Activated naive CD8-positive, alpha-beta T cell treated with anti-CD3 and anti-CD28 coated beads, Interleukin-2, amount 10 ng/mL, durations not matched to agents 7 days and 5 days (primary cell): ENCODE results near the gene TBL1XR1. TPM values are rescaled to one million over a fixed set of nuclear protein-coding genes. Genes with fewer than 3 reads are reported as not detected.
"Not testable (repeated sequence)": the region's sequence is repeated elsewhere in the genome, so short reads cannot be mapped to it uniquely, and the experiment has no call there.

Source experiments
- ATAC-seq: fragments of 150-1000 bp; cut with Tn5 transposase; one replicate; pipeline ENCODE4 v1.10.0; 2021; ENCODE audit warnings: low read depth, moderate library complexity
- POLR2A ChIA-PET: fragments of 350-600 bp; sonication (Branson Sonifier 250); formaldehyde crosslinking; loops from one replicate; lab custom pipeline; 2021; ENCODE audit warnings: antibody characterized with exemption; lab: Charles Lee
- DNase-seq: peaks from one replicate; pipeline ENCODE4 v3.0.0; 2021
- H3K27ac Mint-ChIP-seq: one replicate; pipeline ENCODE4 v1.8.0; 2022; ENCODE audit warnings: mild to moderate bottlenecking, mixed read lengths
- H3K27me3 Mint-ChIP-seq: one replicate; pipeline ENCODE4 v1.8.0; 2022; ENCODE audit warnings: mild to moderate bottlenecking, moderate library complexity, mixed read lengths
- H3K36me3 Mint-ChIP-seq: one replicate; pipeline ENCODE4 v1.8.0; 2021; ENCODE audit warnings: mild to moderate bottlenecking, mixed read lengths
- H3K4me1 Mint-ChIP-seq: one replicate; pipeline ENCODE4 v1.8.0; 2021; ENCODE audit warnings: mixed read lengths
- H3K4me3 Mint-ChIP-seq: one replicate; pipeline ENCODE4 v1.8.0; 2022; ENCODE audit warnings: mild to moderate bottlenecking, moderate library complexity, mixed read lengths
- H3K9me3 Mint-ChIP-seq: one replicate; pipeline ENCODE4 v1.8.0; 2021; ENCODE audit warnings: mixed read lengths
- total RNA-seq, 2 experiments: library from RNA; stranded (reverse); gene quantifications; one replicate each; pipeline ENCODE4 v1.2.3, GENCODE V29; 2021

The TBL1XR1 gene
- total RNA-seq, 2 experiments from 2014 or later, result 176 TPM

GRCh38 chr3:177161603-177162002 is 35.7 kb downstream of the TBL1XR1 start:
- H3K36me3 Mint-ChIP-seq, result peaks cover 50% of the 10 kb centered on the region
- DNase-seq, H3K9me3 Mint-ChIP-seq, ATAC-seq, H3K27me3 Mint-ChIP-seq, H3K4me3 Mint-ChIP-seq, H3K27ac Mint-ChIP-seq, POLR2A ChIA-PET: not testable (repeated sequence)
- peaks cover 27% of the 10 kb centered on the region for H3K4me1 Mint-ChIP-seq

GRCh38 chr3:177158461-177158860 is 38.8 kb downstream of the TBL1XR1 start:
- no peaks in the 10 kb centered on the region for H3K9me3 Mint-ChIP-seq
- H3K27ac Mint-ChIP-seq, result no peak overlapping the region
- no peak for DNase-seq
- ATAC-seq, result no peak
- no peaks in the 10 kb centered on the region for H3K27me3 Mint-ChIP-seq
- peaks cover 13% of the 10 kb centered on the region for H3K4me1 Mint-ChIP-seq
- POLR2A ChIA-PET, result interaction anchor here (0.9 kb wide), 1 partner anchor 10 kb away, joined by 6 read pairs; no protein-coding TSS in a partner anchor
- no peak overlapping the region for H3K4me3 Mint-ChIP-seq
- H3K36me3 Mint-ChIP-seq, result peaks cover 42% of the 10 kb centered on the region

- peaks cover 33% of the 10 kb centered on the region for H3K36me3 Mint-ChIP-seq
- DNase-seq, result no peak
- POLR2A ChIA-PET, result no interaction called here
Observed at GRCh38 chr3:177157492-177157891, 39.8 kb downstream of the TBL1XR1 start.

GRCh38 chr3:177154733-177155132 is 42.5 kb downstream of the TBL1XR1 start:
- Mint-ChIP-seq H3K27ac (no peak overlapping the region), H3K27me3 (no peaks in the 10 kb centered on the region), H3K9me3 (no peaks in the 10 kb centered on the region), H3K36me3 (peaks cover 23% of the 10 kb centered on the region), H3K4me3 (no peak overlapping the region), H3K4me1 (peaks cover 21% of the 10 kb centered on the region)
- POLR2A ChIA-PET, result no interaction called here
- ATAC-seq, result no peak
- no peak for DNase-seq

More at GRCh38 chr3:177157492-177157891, 39.8 kb downstream of the TBL1XR1 start:
- Mint-ChIP-seq H3K4me1 (peaks cover 13% of the 10 kb centered on the region), H3K9me3 (no peaks in the 10 kb centered on the region), H3K27ac (no peak overlapping the region), H3K27me3 (no peaks in the 10 kb centered on the region), H3K4me3 (no peak overlapping the region)
- no peak for ATAC-seq

- no peak for DNase-seq
- peak overlapping the region; percentile 35 for H3K4me3 Mint-ChIP-seq
- peak; percentile 76 for ATAC-seq
- peaks cover 15% of the 10 kb centered on the region for H3K36me3 Mint-ChIP-seq
- no peaks in the 10 kb centered on the region for H3K9me3 Mint-ChIP-seq
- H3K27ac Mint-ChIP-seq, result peak overlapping the region; percentile 42
- POLR2A ChIA-PET, result interaction anchor here (1.4 kb wide), 1 partner anchor 9 kb away, joined by 4 read pairs; no protein-coding TSS in a partner anchor
- no peaks in the 10 kb centered on the region for H3K27me3 Mint-ChIP-seq
- H3K4me1 Mint-ChIP-seq, result peaks cover 29% of the 10 kb centered on the region
Observed at GRCh38 chr3:177150970-177151627, 46.2 kb downstream of the TBL1XR1 start.

- POLR2A ChIA-PET, result interaction anchor here (1.4 kb wide), 1 partner anchor 9 kb away, joined by 4 read pairs; no protein-coding TSS in a partner anchor
- peaks cover 16% of the 10 kb centered on the region for H3K36me3 Mint-ChIP-seq
- H3K27ac Mint-ChIP-seq, result no peak overlapping the region
- peaks cover 36% of the 10 kb centered on the region for H3K4me1 Mint-ChIP-seq
- H3K4me3 Mint-ChIP-seq, result no peak overlapping the region
- no peaks in the 10 kb centered on the region for H3K9me3 Mint-ChIP-seq
- DNase-seq (no peak), ATAC-seq (no peak)
- no peaks in the 10 kb centered on the region for H3K27me3 Mint-ChIP-seq
Observed at GRCh38 chr3:177150218-177150916, 46.9 kb downstream of the TBL1XR1 start.

GRCh38 chr3:177149106-177149505 is 48.2 kb downstream of the TBL1XR1 start:
- POLR2A ChIA-PET, result interaction anchor here (1.0 to 1.2 kb wide), 2 partner anchors 10 to 279 kb away, joined by 3 to 6 read pairs; no protein-coding TSS in a partner anchor
- DNase-seq (no peak), ATAC-seq (no peak)
- Mint-ChIP-seq H3K27me3 (no peaks in the 10 kb centered on the region), H3K36me3 (peaks cover 9% of the 10 kb centered on the region), H3K4me3 (no peak overlapping the region), H3K4me1 (peaks cover 46% of the 10 kb centered on the region), H3K9me3 (no peaks in the 10 kb centered on the region), H3K27ac (no peak overlapping the region)

- Mint-ChIP-seq H3K27ac (no peak overlapping the region), H3K36me3 (peaks cover 12% of the 10 kb centered on the region), H3K4me1 (peaks cover 53% of the 10 kb centered on the region), H3K9me3 (no peaks in the 10 kb centered on the region), H3K4me3 (no peak overlapping the region), H3K27me3 (no peaks in the 10 kb centered on the region)
- ATAC-seq (no peak), DNase-seq (no peak)
- POLR2A ChIA-PET, result no interaction called here
Observed at GRCh38 chr3:177147790-177148189, 49.5 kb downstream of the TBL1XR1 start.

- Mint-ChIP-seq H3K9me3 (no peaks in the 10 kb centered on the region), H3K27me3 (no peaks in the 10 kb centered on the region), H3K4me3 (no peak overlapping the region), H3K36me3 (peaks cover 10% of the 10 kb centered on the region), H3K27ac (no peak overlapping the region), H3K4me1 (peaks cover 52% of the 10 kb centered on the region)
- ATAC-seq, result no peak
- POLR2A ChIA-PET, result no interaction called here
- DNase-seq, result no peak
Observed at GRCh38 chr3:177146646-177147045, 50.6 kb downstream of the TBL1XR1 start.

GRCh38 chr3:177145954-177146353 is 51.3 kb downstream of the TBL1XR1 start:
- Mint-ChIP-seq H3K27me3 (no peaks in the 10 kb centered on the region), H3K4me1 (peaks cover 47% of the 10 kb centered on the region), H3K9me3 (no peaks in the 10 kb centered on the region), H3K27ac (peak overlapping the region; percentile 67), H3K36me3 (peaks cover 10% of the 10 kb centered on the region), H3K4me3 (peak overlapping the region; percentile 47)
- ATAC-seq, result no peak
- POLR2A ChIA-PET, result interaction anchor here (0.6 to 1.8 kb wide), 2 partner anchors 46 to 51 kb away, joined by 3 to 8 read pairs; partner anchors contain the start of gene TBL1XR1
- no peak for DNase-seq

GRCh38 chr3:177145381-177145780 is 51.9 kb downstream of the TBL1XR1 start:
- Mint-ChIP-seq H3K27ac (peak overlapping the region; percentile 67), H3K27me3 (no peaks in the 10 kb centered on the region), H3K9me3 (no peaks in the 10 kb centered on the region), H3K4me3 (peak overlapping the region; percentile 47), H3K4me1 (peaks cover 42% of the 10 kb centered on the region), H3K36me3 (peaks cover 10% of the 10 kb centered on the region)
- DNase-seq (no peak), ATAC-seq (peak; percentile 28)
- POLR2A ChIA-PET, result interaction anchor here (0.6 to 1.8 kb wide), 2 partner anchors 47 to 52 kb away, joined by 3 to 8 read pairs; partner anchors contain the start of gene TBL1XR1

GRCh38 chr3:177144922-177145321 is 52.4 kb downstream of the TBL1XR1 start:
- Mint-ChIP-seq H3K9me3 (no peaks in the 10 kb centered on the region), H3K4me1 (peaks cover 42% of the 10 kb centered on the region), H3K27me3 (no peaks in the 10 kb centered on the region), H3K36me3 (peaks cover 10% of the 10 kb centered on the region), H3K27ac (peak overlapping the region; percentile 67), H3K4me3 (peak overlapping the region; percentile 47)
- POLR2A ChIA-PET, result interaction anchor here (1.8 kb wide), 1 partner anchor 52 kb away, joined by 8 read pairs; the partner anchor contains the start of gene TBL1XR1
- DNase-seq, result no peak
- peak; percentile 61 for ATAC-seq

- Mint-ChIP-seq H3K9me3 (no peaks in the 10 kb centered on the region), H3K4me3 (peak overlapping the region; percentile 0), H3K4me1 (peaks cover 61% of the 10 kb centered on the region), H3K36me3 (peaks cover 22% of the 10 kb centered on the region), H3K27me3 (no peaks in the 10 kb centered on the region), H3K27ac (peak overlapping the region; percentile 0)
- peak; percentile 3 for ATAC-seq
- no peak for DNase-seq
- POLR2A ChIA-PET, result no interaction called here
Observed at GRCh38 chr3:177141899-177142646, 55.2 kb downstream of the TBL1XR1 start.
